Activated T-cell treated with anti-CD3 and anti-CD28 coated beads, Interleukin-2, amount 50 U/mL, for 24 hours (primary cell): ENCODE data around the gene MXD3.

ENCODE experiments used
- DNase-seq: peaks from one replicate; pipeline ENCODE4 v3.0.0-alpha.2; 2020
- H3K27ac Mint-ChIP-seq: 2 replicates; pipeline ENCODE4 v1.8.0; 2020; ENCODE audit warnings: mild to moderate bottlenecking, mixed read lengths
- H3K27me3 Mint-ChIP-seq: 2 replicates; pipeline ENCODE4 v1.8.0; 2020; ENCODE audit warnings: mixed read lengths
- H3K36me3 Mint-ChIP-seq: 2 replicates; pipeline ENCODE4 v1.8.0; 2020; ENCODE audit warnings: low read depth, mixed read lengths
- H3K4me1 Mint-ChIP-seq: 2 replicates; pipeline ENCODE4 v1.8.0; 2020; ENCODE audit warnings: low read depth, mixed read lengths
- H3K4me3 Mint-ChIP-seq: 2 replicates; pipeline ENCODE4 v1.8.0; 2020; ENCODE audit warnings: mild to moderate bottlenecking, moderate library complexity, mixed read lengths
- H3K9me3 Mint-ChIP-seq: 2 replicates; pipeline ENCODE4 v1.8.0; 2020; ENCODE audit warnings: mixed read lengths

MXD3 gene

DNA sequence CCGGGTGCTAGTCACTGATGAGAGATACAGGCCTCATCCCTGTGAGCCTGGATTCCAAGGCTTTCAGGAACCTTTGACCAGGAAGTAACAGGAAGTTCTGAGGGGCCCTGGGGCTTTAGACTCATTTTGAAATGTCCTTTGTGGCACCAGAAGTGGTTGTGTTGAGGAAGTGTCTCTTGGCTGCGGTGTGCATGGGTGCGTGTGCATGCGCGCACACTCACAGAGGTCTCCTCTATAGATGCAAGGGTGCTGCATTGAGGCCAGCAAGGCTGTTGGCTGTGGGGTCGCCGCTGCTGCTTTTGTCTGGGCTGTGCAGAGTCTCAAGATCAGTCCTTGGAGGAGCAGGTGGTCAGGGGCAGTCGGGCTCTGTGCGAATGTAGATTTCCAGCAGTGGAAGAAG, 15.8 kb downstream of the MXD3 start:
- peak overlapping the region; percentile 76 for H3K27ac Mint-ChIP-seq
- no peak overlapping the region for H3K4me3 Mint-ChIP-seq
- H3K4me1 Mint-ChIP-seq = peaks cover 49% of the 10 kb centered on the region
- H3K36me3 Mint-ChIP-seq = peaks cover 77% of the 10 kb centered on the region
- H3K9me3 Mint-ChIP-seq = no peaks in the 10 kb centered on the region
- H3K27me3 Mint-ChIP-seq = no peaks in the 10 kb centered on the region
- no peak for DNase-seq

- H3K27ac Mint-ChIP-seq = peak overlapping the region; percentile 55
- peaks cover 38% of the 10 kb centered on the region for H3K4me1 Mint-ChIP-seq
- no peak overlapping the region for H3K4me3 Mint-ChIP-seq
- no peaks in the 10 kb centered on the region for H3K9me3 Mint-ChIP-seq
- peaks cover 80% of the 10 kb centered on the region for H3K36me3 Mint-ChIP-seq
- no peak for DNase-seq
- H3K27me3 Mint-ChIP-seq = no peaks in the 10 kb centered on the region
Measured at GRCh38 chr5:177294632-177295031, 17.1 kb downstream of the MXD3 start.

DNA sequence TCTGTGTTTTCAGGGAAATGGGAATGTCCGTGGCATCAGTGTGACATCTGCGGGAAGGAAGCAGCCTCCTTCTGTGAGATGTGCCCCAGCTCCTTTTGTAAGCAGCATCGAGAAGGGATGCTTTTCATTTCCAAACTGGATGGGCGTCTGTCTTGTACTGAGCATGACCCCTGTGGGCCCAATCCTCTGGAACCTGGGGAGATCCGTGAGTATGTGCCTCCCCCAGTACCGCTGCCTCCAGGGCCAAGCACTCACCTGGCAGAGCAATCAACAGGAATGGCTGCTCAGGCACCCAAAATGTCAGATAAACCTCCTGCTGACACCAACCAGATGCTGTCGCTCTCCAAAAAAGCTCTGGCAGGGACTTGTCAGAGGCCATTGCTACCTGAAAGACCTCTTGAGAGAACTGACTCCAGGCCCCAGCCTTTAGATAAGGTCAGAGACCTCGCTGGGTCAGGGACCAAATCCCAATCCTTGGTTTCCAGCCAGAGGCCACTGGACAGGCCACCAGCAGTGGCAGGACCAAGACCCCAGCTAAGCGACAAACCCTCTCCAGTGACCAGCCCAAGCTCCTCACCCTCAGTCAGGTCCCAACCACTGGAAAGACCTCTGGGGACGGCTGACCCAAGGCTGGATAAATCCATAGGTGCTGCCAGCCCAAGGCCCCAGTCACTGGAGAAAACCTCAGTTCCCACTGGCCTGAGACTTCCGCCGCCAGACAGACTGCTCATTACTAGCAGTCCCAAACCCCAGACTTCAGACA, 17.7 kb downstream of the MXD3 start:
- H3K27me3 Mint-ChIP-seq = no peaks in the 10 kb centered on the region
- DNase-seq = no peak
- peaks cover 86% of the 10 kb centered on the region for H3K36me3 Mint-ChIP-seq
- peak overlapping the region; percentile 55 for H3K27ac Mint-ChIP-seq
- H3K9me3 Mint-ChIP-seq = no peaks in the 10 kb centered on the region
- H3K4me1 Mint-ChIP-seq = peaks cover 33% of the 10 kb centered on the region
- H3K4me3 Mint-ChIP-seq = no peak overlapping the region

- no peak for DNase-seq
- Mint-ChIP-seq H3K4me1 (peaks cover 22% of the 10 kb centered on the region), H3K27ac (no peak overlapping the region), H3K27me3 (no peaks in the 10 kb centered on the region), H3K36me3 (peaks cover 92% of the 10 kb centered on the region), H3K4me3 (no peak overlapping the region), H3K9me3 (no peaks in the 10 kb centered on the region)
Measured at GRCh38 chr5:177291735-177292134, 20.0 kb downstream of the MXD3 start.

- peak overlapping the region; percentile 45 for H3K27ac Mint-ChIP-seq
- no peak overlapping the region for H3K4me3 Mint-ChIP-seq
- H3K9me3 Mint-ChIP-seq = no peaks in the 10 kb centered on the region
- peaks cover 92% of the 10 kb centered on the region for H3K36me3 Mint-ChIP-seq
- peaks cover 14% of the 10 kb centered on the region for H3K4me1 Mint-ChIP-seq
- DNase-seq = no peak
- no peaks in the 10 kb centered on the region for H3K27me3 Mint-ChIP-seq
Measured at GRCh38 chr5:177290816-177291596, 20.7 kb downstream of the MXD3 start.

DNA sequence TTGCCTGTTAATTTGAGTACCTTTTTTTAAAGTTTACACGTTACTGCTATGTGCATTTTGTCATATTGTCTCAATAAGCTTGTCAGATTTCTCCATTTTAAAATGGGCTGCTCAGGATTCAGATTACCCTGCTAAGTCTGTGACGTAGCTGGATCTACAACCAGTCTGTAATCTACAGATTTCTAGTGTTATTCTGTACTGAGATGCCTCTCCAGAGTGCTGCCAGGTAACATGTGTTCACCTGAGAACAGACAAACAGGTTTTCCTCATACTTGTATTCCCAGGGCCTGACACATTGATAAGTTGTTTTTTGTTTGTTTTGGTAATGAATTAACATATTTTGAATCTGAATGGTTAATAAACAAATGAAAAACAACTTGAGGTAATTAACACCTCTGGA, 23.5 kb downstream of the MXD3 start:
- no peaks in the 10 kb centered on the region for H3K9me3 Mint-ChIP-seq
- no peak overlapping the region for H3K4me3 Mint-ChIP-seq
- H3K27me3 Mint-ChIP-seq = no peaks in the 10 kb centered on the region
- H3K36me3 Mint-ChIP-seq = peaks cover 91% of the 10 kb centered on the region
- H3K27ac Mint-ChIP-seq = no peak overlapping the region
- no peaks in the 10 kb centered on the region for H3K4me1 Mint-ChIP-seq
- DNase-seq = no peak

- Mint-ChIP-seq H3K4me3 (no peak overlapping the region), H3K27ac (peak overlapping the region; percentile 39), H3K27me3 (no peaks in the 10 kb centered on the region), H3K36me3 (peaks cover 85% of the 10 kb centered on the region), H3K9me3 (no peaks in the 10 kb centered on the region), H3K4me1 (peaks cover 7% of the 10 kb centered on the region)
- no peak for DNase-seq
Measured at GRCh38 chr5:177276886-177277285, 34.8 kb downstream of the MXD3 start.

DNA sequence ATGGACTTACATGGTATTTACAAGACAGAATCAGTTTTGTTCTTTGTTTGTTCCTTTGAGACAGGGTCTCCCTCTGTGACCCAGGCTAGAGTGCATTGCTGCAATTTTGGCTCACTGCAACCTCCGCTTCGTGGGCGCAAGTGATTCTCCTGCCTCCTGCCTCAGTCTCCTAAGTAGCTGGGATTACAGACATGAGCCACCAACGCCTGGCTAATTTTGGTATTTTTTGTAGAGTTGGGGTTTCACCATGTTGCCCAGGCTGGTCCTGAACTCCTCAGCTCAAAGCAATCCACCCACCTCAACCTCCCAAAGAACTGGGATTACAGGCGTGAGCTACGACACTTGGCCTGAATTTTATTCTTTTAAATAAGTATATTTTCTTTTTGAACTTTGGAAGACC, 35.8 kb downstream of the MXD3 start:
- H3K4me1 Mint-ChIP-seq = peaks cover 5% of the 10 kb centered on the region
- no peaks in the 10 kb centered on the region for H3K27me3 Mint-ChIP-seq
- DNase-seq = no peak
- no peak overlapping the region for H3K27ac Mint-ChIP-seq
- no peak overlapping the region for H3K4me3 Mint-ChIP-seq
- H3K9me3 Mint-ChIP-seq = no peaks in the 10 kb centered on the region
- H3K36me3 Mint-ChIP-seq = peaks cover 86% of the 10 kb centered on the region

GRCh38 chr5:177271113-177271512, 40.6 kb downstream of the MXD3 start:
- H3K27ac Mint-ChIP-seq = no peak overlapping the region
- H3K9me3 Mint-ChIP-seq = no peaks in the 10 kb centered on the region
- H3K27me3 Mint-ChIP-seq = no peaks in the 10 kb centered on the region
- DNase-seq = no peak
- H3K36me3 Mint-ChIP-seq = peaks cover 85% of the 10 kb centered on the region
- no peak overlapping the region for H3K4me3 Mint-ChIP-seq
- H3K4me1 Mint-ChIP-seq = no peaks in the 10 kb centered on the region

GRCh38 chr5:177270653-177271052, 41.0 kb downstream of the MXD3 start:
- DNase-seq = no peak
- H3K36me3 Mint-ChIP-seq = peaks cover 86% of the 10 kb centered on the region
- H3K27ac Mint-ChIP-seq = no peak overlapping the region
- no peaks in the 10 kb centered on the region for H3K4me1 Mint-ChIP-seq
- H3K9me3 Mint-ChIP-seq = no peaks in the 10 kb centered on the region
- no peaks in the 10 kb centered on the region for H3K27me3 Mint-ChIP-seq
- H3K4me3 Mint-ChIP-seq = no peak overlapping the region

- Mint-ChIP-seq H3K4me3 (no peak overlapping the region), H3K4me1 (no peaks in the 10 kb centered on the region), H3K36me3 (peaks cover 88% of the 10 kb centered on the region), H3K27me3 (no peaks in the 10 kb centered on the region), H3K27ac (no peak overlapping the region), H3K9me3 (no peaks in the 10 kb centered on the region)
- no peak for DNase-seq
Measured at GRCh38 chr5:177269976-177270375, 41.7 kb downstream of the MXD3 start.

- Mint-ChIP-seq H3K27ac (no peak overlapping the region), H3K36me3 (peaks cover 89% of the 10 kb centered on the region), H3K9me3 (no peaks in the 10 kb centered on the region), H3K4me1 (peaks cover 2% of the 10 kb centered on the region), H3K4me3 (no peak overlapping the region), H3K27me3 (no peaks in the 10 kb centered on the region)
- no peak for DNase-seq
Measured at GRCh38 chr5:177269232-177269895, 42.3 kb downstream of the MXD3 start.

GRCh38 chr5:177265395-177265794, 46.3 kb downstream of the MXD3 start:
- Mint-ChIP-seq H3K27me3 (no peaks in the 10 kb centered on the region), H3K36me3 (peaks cover 91% of the 10 kb centered on the region), H3K27ac (no peak overlapping the region), H3K9me3 (no peaks in the 10 kb centered on the region), H3K4me3 (no peak overlapping the region), H3K4me1 (peaks cover 8% of the 10 kb centered on the region)
- DNase-seq = no peak

DNA sequence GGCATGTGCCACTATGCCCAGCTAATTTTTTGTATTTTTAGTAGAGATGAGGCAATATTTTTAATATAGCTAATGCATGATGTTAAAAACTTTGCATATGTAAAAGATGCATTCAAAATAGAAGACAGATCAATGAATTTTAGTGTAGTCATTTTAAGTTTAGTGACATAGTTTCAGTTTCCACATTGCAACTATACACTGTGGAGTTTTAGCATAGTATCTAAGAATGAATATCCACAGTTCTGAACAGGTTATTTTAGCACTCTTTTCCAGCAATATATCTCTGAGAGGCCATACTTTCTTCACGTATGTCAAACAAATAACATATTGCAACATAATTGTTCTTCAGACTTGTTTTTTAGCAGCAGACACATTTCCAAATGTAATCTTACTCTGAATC, 47.5 kb downstream of the MXD3 start:
- no peaks in the 10 kb centered on the region for H3K27me3 Mint-ChIP-seq
- no peak overlapping the region for H3K4me3 Mint-ChIP-seq
- peaks cover 8% of the 10 kb centered on the region for H3K4me1 Mint-ChIP-seq
- H3K27ac Mint-ChIP-seq = peak overlapping the region; percentile 40
- no peak for DNase-seq
- no peaks in the 10 kb centered on the region for H3K9me3 Mint-ChIP-seq
- H3K36me3 Mint-ChIP-seq = peaks cover 91% of the 10 kb centered on the region

DNA sequence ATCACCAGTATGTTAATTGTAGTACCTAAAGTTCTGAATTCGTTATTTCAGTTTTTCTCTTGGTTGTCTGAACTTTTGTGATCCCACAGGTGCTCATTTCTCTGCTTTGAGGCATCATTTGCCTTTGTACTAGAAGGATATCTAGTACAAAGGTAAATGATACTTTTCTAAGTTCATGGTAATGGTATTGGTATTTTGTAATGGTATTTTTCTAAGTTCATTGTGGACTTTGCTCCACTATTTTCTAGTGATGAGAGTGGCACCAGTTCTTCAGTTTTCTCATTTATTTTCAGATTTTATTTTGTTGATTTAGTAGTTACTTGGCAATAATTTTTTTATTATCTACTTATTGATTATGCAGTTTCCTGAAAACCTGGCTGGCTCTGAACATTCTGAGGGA, 50.2 kb downstream of the MXD3 start:
- Mint-ChIP-seq H3K4me1 (peaks cover 8% of the 10 kb centered on the region), H3K27me3 (no peaks in the 10 kb centered on the region), H3K27ac (no peak overlapping the region), H3K4me3 (no peak overlapping the region), H3K9me3 (no peaks in the 10 kb centered on the region), H3K36me3 (peaks cover 97% of the 10 kb centered on the region)
- DNase-seq = no peak
